Fibroblast of lung (primary cell): Measurements from ENCODE around the gene PLXNA2. TPM values are rescaled to one million over a fixed set of nuclear protein-coding genes. Genes with fewer than 3 reads are reported as not detected.

Experiments used
- DNase-seq, 2 donors: peaks; one replicate each; pipeline versions ENCODE4 v3.0.0 to v3.0.0-alpha.2; 2010; ENCODE audit warnings: low read depth in 2 of 2
- H2AFZ ChIP-seq: 2 replicates; pipeline ENCODE4 v1.5.1; 2012; ENCODE audit warnings: low read length, control low read depth, inconsistent platforms
- H3K27ac ChIP-seq: 2 replicates; pipeline ENCODE4 v1.5.1; 2011; ENCODE audit warnings: low read length, control low read depth; ENCODE audit not compliant: insufficient read depth
- H3K27me3 ChIP-seq: 2 replicates; pipeline ENCODE4 v1.5.1; 2011; ENCODE audit warnings: mild to moderate bottlenecking, low read length; ENCODE audit not compliant: control insufficient read depth, insufficient read depth
- H3K36me3 ChIP-seq: 2 replicates; pipeline ENCODE4 v1.5.1; 2011; ENCODE audit warnings: low read length; ENCODE audit not compliant: control insufficient read depth, insufficient read depth
- H3K4me1 ChIP-seq: 2 replicates; pipeline ENCODE4 v1.5.1; 2011; ENCODE audit warnings: low read length; ENCODE audit not compliant: control insufficient read depth, insufficient read depth; ENCODE audit errors: extremely low read depth
- H3K4me2 ChIP-seq: 2 replicates; pipeline ENCODE4 v1.5.1; 2011; ENCODE audit warnings: low read length, control low read depth; ENCODE audit not compliant: insufficient read depth; ENCODE audit errors: extremely low read depth
- H3K4me3 ChIP-seq, 4 experiments: fragments of 200-600 bp in 1 of 4; sonication (generic) in 1 of 4; replicated peaks in 1 of 4; 2 replicates each; pipeline ENCODE4 v1.5.1; 2011 to 2016; ENCODE audit warnings: low read length in 4 of 4, low read depth in 3 of 4, mild to moderate bottlenecking in 3 of 4, control low read depth in 2 of 4, inconsistent platforms in 1 of 4, mixed read lengths in 1 of 4; ENCODE audit not compliant: insufficient read depth in 1 of 4; ENCODE audit errors: control extremely low read depth in 1 of 4
- H3K79me2 ChIP-seq: 2 replicates; pipeline ENCODE4 v1.5.1; 2012; ENCODE audit warnings: mild to moderate bottlenecking, low read length, inconsistent platforms; ENCODE audit not compliant: control insufficient read depth, insufficient read depth
- H3K9ac ChIP-seq: 2 replicates; pipeline ENCODE4 v1.5.1; 2011; ENCODE audit warnings: mild to moderate bottlenecking, low read length, control low read depth; ENCODE audit not compliant: insufficient read depth
- H3K9me3 ChIP-seq: 2 replicates; pipeline ENCODE4 v1.5.1; 2012; ENCODE audit warnings: low read depth, low read length; ENCODE audit not compliant: control insufficient read depth, insufficient read depth
- H4K20me1 ChIP-seq: 2 replicates; pipeline ENCODE4 v1.5.1; 2011; ENCODE audit warnings: low read length; ENCODE audit not compliant: control insufficient read depth, insufficient read depth; ENCODE audit errors: extremely low read depth
- CTCF ChIP-seq, 2 donors: IDR thresholded peaks in 1 of 2; conservative IDR thresholded peaks in 1 of 2; 1 replicate in 1 of 2; 2 replicates in 1 of 2; pipeline ENCODE4 v1.5.1; 2011 to 2012; ENCODE audit warnings: low read length in 2 of 2, control low read depth in 1 of 2, inconsistent platforms in 1 of 2, low read depth in 1 of 2, mild to moderate bottlenecking in 1 of 2
- EZH2 ChIP-seq: IDR thresholded peaks from 2 replicates; pipeline ENCODE4 v1.5.1; 2012; ENCODE audit warnings: low read length, control low read depth, mild to moderate bottlenecking; ENCODE audit errors: missing control alignments
- polyA plus RNA-seq, 2 donors: library from polyadenylated mRNA; depleted of rRNA in 1 of 2; stranded (reverse) in 1 of 2; unstranded in 1 of 2; fragments of >200 nt; gene quantifications; 2 replicates each; pipeline ENCODE4 v1.2.1, GENCODE V29; 2011 to 2012; ENCODE audit warnings: missing spikeins in 1 of 2
- total RNA-seq: library from RNA; depleted of rRNA; stranded (reverse); fragments of >200 nt; gene quantifications from 2 replicates; pipeline ENCODE4 v1.2.1, GENCODE V29; 2014

The PLXNA2 gene
- total and polyA plus RNA-seq, 2 donors (not counting 1 experiment from before 2014, with no cell fraction given) = 0.43 to 2.0 TPM

GRCh38 chr1:207988326-207989165 is 255.6 kb downstream of the PLXNA2 start:
- Histone ChIP-seq H3K36me3 (no peaks in the 10 kb centered on the region), H3K27me3 (peaks cover 5% of the 10 kb centered on the region), H3K27ac (no peak overlapping the region), H3K9ac (no peak overlapping the region), H3K4me1 (no peaks in the 10 kb centered on the region), H2AFZ (no peak overlapping the region), H3K4me2 (no peak overlapping the region), H3K79me2 (no peaks in the 10 kb centered on the region), H4K20me1 (no peaks in the 10 kb centered on the region), H3K4me3 (no peak overlapping the region), H3K9me3 (no peaks in the 10 kb centered on the region)
- TF ChIP-seq CTCF (conservative IDR thresholded peaks at IDR 0.05 in 1 of 2, IDR thresholded peaks at IDR 0.05 in 1 of 2; ENCODE audit: low read depth in 1 of 2, low read length in 2 of 2) (no peak), EZH2 (no peak)
- no peak for DNase-seq

GRCh38 chr1:207987164-207987563 is 257.0 kb downstream of the PLXNA2 start:
- Histone ChIP-seq H3K36me3 (no peaks in the 10 kb centered on the region), H3K79me2 (no peaks in the 10 kb centered on the region), H2AFZ (no peak overlapping the region), H3K27ac (no peak overlapping the region), H3K4me3 (no peak overlapping the region), H4K20me1 (no peaks in the 10 kb centered on the region), H3K4me1 (no peaks in the 10 kb centered on the region), H3K27me3 (peaks cover 5% of the 10 kb centered on the region), H3K9ac (no peak overlapping the region), H3K4me2 (no peak overlapping the region), H3K9me3 (no peaks in the 10 kb centered on the region)
- DNase-seq = peak in 1 of 2 donors; percentile 76
- no peak for TF ChIP-seq CTCF (conservative IDR thresholded peaks at IDR 0.05 in 1 of 2, IDR thresholded peaks at IDR 0.05 in 1 of 2; ENCODE audit: low read depth in 1 of 2, low read length in 2 of 2)
- TF ChIP-seq EZH2 = no peak

- no peak overlapping the region for H3K4me3 ChIP-seq
- no peak overlapping the region for H3K9ac ChIP-seq
- no peak overlapping the region for H2AFZ ChIP-seq
- no peak for DNase-seq
- H3K9me3 ChIP-seq = no peaks in the 10 kb centered on the region
- H3K79me2 ChIP-seq = no peaks in the 10 kb centered on the region
- TF ChIP-seq CTCF (conservative IDR thresholded peaks at IDR 0.05 in 1 of 2, IDR thresholded peaks at IDR 0.05 in 1 of 2; ENCODE audit: low read depth in 1 of 2, low read length in 2 of 2) (no peak), EZH2 (no peak)
- no peak overlapping the region for H3K4me2 ChIP-seq
- H4K20me1 ChIP-seq = no peaks in the 10 kb centered on the region
- no peak overlapping the region for H3K27ac ChIP-seq
- H3K4me1 ChIP-seq = no peaks in the 10 kb centered on the region
- no peaks in the 10 kb centered on the region for H3K36me3 ChIP-seq
- H3K27me3 ChIP-seq = peaks cover 7% of the 10 kb centered on the region
Observed at GRCh38 chr1:207985996-207986395, 258.2 kb downstream of the PLXNA2 start.
